ENCODE measurements around the gene NPY2R.

Gene NPY2R, protein sequence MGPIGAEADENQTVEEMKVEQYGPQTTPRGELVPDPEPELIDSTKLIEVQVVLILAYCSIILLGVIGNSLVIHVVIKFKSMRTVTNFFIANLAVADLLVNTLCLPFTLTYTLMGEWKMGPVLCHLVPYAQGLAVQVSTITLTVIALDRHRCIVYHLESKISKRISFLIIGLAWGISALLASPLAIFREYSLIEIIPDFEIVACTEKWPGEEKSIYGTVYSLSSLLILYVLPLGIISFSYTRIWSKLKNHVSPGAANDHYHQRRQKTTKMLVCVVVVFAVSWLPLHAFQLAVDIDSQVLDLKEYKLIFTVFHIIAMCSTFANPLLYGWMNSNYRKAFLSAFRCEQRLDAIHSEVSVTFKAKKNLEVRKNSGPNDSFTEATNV

DNA sequence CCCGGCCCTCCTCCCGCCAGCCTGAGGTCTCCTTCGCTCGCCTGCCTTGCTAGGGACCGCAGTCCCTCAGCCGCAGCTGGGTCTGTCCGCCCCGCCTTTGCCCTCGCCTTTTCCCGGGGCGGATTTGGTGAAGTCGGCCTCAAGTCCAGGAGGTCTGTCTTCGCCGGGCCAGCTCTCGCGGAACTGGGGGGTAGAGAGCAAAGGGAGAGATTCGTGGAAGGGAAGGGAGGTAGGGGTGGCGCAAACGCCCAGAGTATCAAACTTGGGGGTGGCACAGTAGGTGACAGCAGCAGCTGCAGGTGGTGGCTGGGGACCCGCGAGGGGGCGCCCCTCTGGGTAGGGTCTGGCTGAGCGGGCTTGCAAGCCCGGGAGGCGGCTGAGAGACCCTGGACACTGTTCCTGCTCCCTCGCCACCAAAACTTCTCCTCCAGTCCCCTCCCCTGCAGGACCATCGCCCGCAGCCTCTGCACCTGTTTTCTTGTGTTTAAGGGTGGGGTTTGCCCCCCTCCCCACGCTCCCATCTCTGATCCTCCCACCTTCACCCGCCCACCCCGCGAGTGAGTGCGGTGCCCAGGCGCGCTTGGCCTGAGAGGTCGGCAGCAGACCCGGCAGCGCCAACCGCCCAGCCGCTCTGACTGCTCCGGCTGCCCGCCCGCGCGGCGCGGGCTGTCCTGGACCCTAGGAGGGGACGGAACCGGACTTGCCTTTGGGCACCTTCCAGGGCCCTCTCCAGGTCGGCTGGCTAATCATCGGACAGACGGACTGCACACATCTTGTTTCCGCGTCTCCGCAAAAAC, at the start of gene NPY2R:
NPY2R (plus strand) TSS at position 379 of the 797 bp plus-strand sequence. CDS start 5,304 bp downstream, outside the sequence.
- no peak within 1 kb of the TSS for H3K4me3 ChIP-seq (ENCODE audit: low read length)
- no peak for DNase-seq (ENCODE audit: low read depth)
- TF ChIP-seq, protein P1, sequence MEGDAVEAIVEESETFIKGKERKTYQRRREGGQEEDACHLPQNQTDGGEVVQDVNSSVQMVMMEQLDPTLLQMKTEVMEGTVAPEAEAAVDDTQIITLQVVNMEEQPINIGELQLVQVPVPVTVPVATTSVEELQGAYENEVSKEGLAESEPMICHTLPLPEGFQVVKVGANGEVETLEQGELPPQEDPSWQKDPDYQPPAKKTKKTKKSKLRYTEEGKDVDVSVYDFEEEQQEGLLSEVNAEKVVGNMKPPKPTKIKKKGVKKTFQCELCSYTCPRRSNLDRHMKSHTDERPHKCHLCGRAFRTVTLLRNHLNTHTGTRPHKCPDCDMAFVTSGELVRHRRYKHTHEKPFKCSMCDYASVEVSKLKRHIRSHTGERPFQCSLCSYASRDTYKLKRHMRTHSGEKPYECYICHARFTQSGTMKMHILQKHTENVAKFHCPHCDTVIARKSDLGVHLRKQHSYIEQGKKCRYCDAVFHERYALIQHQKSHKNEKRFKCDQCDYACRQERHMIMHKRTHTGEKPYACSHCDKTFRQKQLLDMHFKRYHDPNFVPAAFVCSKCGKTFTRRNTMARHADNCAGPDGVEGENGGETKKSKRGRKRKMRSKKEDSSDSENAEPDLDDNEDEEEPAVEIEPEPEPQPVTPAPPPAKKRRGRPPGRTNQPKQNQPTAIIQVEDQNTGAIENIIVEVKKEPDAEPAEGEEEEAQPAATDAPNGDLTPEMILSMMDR (IDR thresholded peaks at IDR 0.05; ENCODE audit: insufficient read depth, low read depth, low read length, missing control alignments): no peak

DNA sequence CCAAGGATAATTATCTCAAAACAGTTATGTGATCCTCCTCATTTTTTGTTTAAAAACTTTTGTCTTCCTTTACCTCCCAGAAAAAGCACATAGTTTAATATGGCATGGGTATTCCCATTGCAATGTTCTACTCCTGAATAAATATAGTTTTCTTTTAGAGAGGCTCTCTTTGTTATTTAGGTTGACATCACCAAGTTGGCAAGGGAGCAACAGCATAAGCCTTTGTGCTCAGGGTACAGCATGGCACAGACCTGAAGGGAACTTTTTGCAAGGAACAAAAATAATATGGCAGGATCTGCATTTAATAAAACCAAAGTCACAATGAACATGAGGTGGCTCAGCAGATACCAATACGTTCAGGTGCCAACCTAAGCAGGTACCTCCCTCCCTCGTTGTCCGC, 47.1 kb upstream of the NPY2R start:
- TF ChIP-seq, protein P1 (IDR thresholded peaks at IDR 0.05; ENCODE audit: insufficient read depth, low read depth, low read length, missing control alignments): no peak
- no peak overlapping the region for H3K4me3 ChIP-seq (ENCODE audit: low read length)
- no peak for DNase-seq (ENCODE audit: low read depth)

DNA sequence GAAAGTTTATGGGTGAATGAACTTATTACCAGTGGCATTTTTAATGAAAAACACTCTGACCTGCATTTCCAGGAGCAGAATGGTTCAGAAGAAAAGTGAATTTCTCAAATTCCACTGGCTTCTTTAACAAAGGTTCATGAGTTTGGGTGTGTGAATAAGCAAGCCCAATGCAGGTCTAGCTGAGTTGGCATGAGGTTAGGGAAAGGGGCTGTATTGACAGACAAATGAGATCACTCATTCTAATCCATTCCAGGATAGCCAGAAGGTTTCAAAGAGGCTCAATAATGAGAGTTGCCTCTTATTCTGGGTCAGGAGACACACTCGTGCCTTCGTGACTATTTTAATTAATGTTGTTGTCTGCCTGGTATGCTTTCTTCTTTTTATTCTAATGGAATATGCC, 43.7 kb upstream of the NPY2R start:
- H3K4me3 ChIP-seq (ENCODE audit: low read length): no peak overlapping the region
- no peak for DNase-seq (ENCODE audit: low read depth)
- TF ChIP-seq, protein P1 (IDR thresholded peaks at IDR 0.05; ENCODE audit: insufficient read depth, low read depth, low read length, missing control alignments): no peak

DNA sequence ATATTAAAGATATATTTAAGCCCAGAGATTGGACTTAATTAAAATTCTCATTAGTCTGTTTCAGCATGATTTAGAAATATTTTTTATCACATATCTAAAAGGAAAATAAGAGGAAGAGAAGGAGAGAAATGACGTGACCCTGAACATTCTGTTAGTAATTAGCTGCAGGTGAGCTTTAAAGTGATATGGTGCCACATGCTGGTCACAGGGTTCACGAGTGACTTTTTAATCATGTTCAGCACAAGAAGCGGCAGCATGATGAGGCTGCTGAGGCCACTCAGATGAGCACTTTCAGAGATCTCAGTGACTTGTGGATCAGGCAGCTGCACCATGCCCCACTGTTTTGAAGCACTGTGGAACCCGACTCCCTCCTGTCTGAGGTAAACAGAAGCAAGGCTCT, 37.9 kb upstream of the NPY2R start:
- no peak overlapping the region for H3K4me3 ChIP-seq (ENCODE audit: low read length)
- TF ChIP-seq, protein P1 (IDR thresholded peaks at IDR 0.05; ENCODE audit: insufficient read depth, low read depth, low read length, missing control alignments): no peak
- no peak for DNase-seq (ENCODE audit: low read depth)

DNA sequence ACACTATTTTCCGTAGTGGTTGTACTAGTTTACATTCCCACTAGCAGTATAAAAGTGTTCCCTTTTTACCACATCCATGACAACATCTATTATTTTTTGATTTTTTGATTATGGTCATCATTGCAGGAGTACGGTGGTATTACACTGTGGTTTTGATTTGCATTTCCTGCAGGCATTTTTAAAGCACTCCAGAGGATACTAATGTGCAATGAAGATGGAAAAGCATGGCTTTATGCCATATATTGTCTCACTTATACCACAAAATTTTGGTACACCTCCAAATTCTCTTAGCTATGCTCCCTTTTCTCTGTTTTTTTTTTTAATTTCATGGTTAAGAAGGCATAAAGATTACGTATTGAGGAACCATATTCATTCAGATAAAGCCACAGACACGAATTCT, 35.1 kb upstream of the NPY2R start:
- TF ChIP-seq, protein P1 (IDR thresholded peaks at IDR 0.05; ENCODE audit: insufficient read depth, low read depth, low read length, missing control alignments): no peak
- H3K4me3 ChIP-seq (ENCODE audit: low read length): no peak overlapping the region
- DNase-seq (ENCODE audit: low read depth): no peak

DNA sequence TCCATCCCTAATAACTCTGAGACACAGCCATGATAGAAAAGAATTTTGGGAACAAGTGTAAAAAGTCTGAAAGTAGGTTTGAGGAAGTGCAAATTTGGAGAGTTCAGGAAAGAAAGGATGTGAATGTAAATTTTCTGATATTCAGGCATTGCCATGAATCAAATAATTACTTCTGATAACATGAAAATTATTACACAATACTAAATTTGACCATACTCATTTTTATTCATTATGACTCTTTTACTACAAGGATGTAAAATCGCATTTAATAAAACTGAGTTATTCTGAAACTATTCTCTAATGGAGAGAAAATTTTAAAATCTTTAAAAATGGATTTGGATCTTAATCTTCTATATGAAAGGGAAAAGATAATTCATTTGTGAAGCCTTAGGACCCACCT, 33.8 kb upstream of the NPY2R start:
- TF ChIP-seq, protein P1 (IDR thresholded peaks at IDR 0.05; ENCODE audit: insufficient read depth, low read depth, low read length, missing control alignments): no peak
- H3K4me3 ChIP-seq (ENCODE audit: low read length): no peak overlapping the region
- DNase-seq (ENCODE audit: low read depth): no peak

Data from epithelial cell of esophagus (primary cell).